Fibroblast of gingiva (primary cell): Measurements from ENCODE around the gene ARGFX.
"Not testable (repeated sequence)": the region's sequence is repeated elsewhere in the genome, so short reads cannot be mapped to it uniquely, and the experiment has no call there.

ENCODE experiments used
- DNase-seq: peaks from one replicate; pipeline ENCODE4 v3.0.0-alpha.2; 2011; ENCODE audit warnings: low read depth

The ARGFX gene

GRCh38 chr3:121599900-121600299 is 32.2 kb downstream of the ARGFX start:
- not testable (repeated sequence) for DNase-seq

GRCh38 chr3:121601212-121601812 is 33.6 kb downstream of the ARGFX start:
- DNase-seq = no peak

GRCh38 chr3:121604759-121605158 is 37.0 kb downstream of the ARGFX start:
- DNase-seq = no peak

- no peak for DNase-seq
These were observed 38.4 kb downstream of the ARGFX start for GRCh38 chr3:121606106-121606505.
